HG02852 (cell line): ENCODE data around the gene WDR62.
A peak's percentile ranks its signal among the peaks of the same experiment; 100 is the strongest.

Source experiments
- ATAC-seq: cut with Tn5 transposase; IDR thresholded peaks from one replicate; pipeline ENCODE4 v1.9.1; 2021; ENCODE audit warnings: mild to moderate bottlenecking, moderate library complexity; ENCODE audit not compliant: unreplicated experiment

The WDR62 gene

DNA sequence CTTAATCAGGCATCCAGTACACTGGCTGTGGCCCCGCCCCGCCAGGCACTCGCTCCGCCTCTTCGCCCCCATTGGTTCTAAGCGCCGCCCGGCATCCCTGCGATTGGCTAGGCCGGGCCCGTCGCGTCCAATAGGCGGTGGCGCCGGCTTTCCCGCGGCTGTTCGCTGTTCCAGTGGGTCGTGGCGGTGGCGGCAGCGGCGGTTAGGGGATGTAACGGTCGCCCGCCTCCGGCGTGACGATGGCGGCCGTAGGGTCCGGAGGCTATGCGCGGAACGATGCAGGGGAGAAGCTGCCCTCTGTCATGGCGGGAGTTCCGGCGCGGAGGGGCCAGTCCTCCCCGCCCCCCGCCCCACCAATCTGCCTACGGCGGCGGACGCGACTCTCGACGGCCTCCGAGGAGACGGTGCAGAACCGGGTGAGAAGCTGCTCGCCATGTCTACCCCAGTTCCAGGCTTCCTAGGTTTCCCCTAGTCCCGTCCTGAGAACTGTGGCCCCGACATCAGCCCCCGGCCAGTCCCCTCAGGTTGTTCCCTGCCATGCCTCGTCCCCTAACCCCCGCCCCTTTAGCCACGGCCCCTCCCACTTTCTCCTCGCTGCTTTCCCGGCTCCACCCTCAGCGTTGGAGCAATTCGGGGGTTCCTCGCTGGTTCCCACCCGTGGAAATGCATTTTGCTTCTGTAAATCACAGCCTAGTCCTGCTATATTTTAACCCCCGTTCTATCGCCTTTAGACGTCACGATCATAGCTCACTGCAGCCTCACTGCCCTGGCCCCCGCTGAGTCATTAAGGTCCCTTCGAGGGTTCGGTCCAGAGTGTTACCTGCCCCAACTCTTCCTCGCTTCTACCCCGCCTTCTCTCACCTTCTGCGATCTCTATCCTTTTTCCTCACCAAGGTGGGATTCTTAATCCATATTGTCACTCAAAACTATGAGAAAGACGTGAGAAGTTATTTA is at the start of gene WDR62:
WDR62 (plus strand) TSS at position 165 of the 954 bp plus-strand sequence; CDS start at position 240, 75 bp downstream.
- ATAC-seq: peak; percentile 67

DNA sequence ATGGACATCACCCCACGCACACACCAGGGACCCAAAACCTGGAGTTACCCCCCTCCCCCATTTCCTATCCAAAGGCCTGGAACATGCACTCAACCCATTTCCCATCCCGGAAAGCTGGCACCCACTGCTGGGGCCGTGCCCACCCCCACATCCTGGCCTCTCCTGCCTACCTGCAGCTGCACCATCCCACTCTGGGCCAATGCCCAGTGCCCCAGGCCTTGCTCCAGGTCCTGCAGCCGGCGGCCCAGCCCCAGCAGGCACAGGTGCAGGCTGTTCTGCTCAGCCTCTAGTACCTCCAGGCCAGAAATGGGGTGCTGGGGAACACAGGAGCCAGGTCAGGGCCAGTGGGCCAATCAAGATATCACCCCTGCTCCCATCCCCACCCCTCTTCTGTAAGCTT is 47.7 kb upstream of the WDR62 start:
- no peak for ATAC-seq

DNA sequence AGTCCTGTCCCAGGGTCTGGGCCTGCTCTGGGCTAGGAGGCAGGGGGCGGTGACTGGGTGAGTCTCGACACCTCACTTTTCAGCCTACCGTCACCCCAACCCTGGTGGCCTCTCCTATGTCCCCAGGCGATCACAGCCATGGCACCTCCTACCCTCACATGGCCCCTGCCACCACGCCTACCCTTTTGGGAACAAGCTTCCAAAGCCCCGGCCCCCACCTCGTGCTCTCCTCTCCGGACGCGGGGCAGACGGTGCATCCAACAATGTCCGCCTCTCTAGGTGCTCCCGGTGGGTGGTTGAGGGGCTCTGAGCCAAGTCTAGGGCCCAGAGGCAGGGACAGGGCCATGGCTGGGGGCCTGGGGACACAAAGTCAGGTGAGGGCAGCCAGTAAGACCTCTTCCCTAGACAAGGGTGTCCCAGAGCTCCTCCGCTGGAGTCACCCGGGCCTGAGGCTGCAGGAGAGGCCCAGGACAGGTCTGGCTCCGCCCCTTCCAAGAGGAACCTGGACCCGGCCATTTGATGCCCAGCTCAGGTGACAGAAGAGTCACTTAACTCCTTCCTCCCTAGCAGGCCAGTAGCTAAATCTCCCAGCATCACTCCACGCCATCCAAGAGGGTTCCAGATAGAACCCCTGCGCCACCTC is 46.2 kb upstream of the WDR62 start, which contains the start of gene SYNE4:
SYNE4 (minus strand) TSS at position 478 of the 643 bp plus-strand sequence; CDS start at position 346, 132 bp downstream.
- ATAC-seq: no peak

DNA sequence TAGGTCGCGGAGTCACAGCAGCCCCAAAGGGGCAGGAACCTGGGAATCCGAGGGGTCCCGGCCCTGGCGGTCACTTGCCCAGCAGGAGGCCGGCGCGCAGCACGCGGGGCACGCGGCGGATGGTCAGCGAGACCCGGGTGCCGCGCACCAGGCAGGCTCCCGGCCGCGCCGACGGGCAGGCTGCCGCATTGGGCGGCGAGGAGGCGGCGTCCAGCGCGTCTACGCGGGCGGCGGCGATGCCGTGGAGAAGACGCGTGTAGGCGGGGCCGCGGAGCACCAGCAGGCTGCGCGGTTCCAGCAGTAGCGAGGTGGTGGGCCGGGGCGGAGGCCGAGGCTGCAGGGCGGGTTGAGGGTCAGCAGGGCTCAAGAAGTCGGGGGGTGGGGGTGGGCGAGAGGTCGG is 45.5 kb upstream of the WDR62 start:
- no peak for ATAC-seq

DNA sequence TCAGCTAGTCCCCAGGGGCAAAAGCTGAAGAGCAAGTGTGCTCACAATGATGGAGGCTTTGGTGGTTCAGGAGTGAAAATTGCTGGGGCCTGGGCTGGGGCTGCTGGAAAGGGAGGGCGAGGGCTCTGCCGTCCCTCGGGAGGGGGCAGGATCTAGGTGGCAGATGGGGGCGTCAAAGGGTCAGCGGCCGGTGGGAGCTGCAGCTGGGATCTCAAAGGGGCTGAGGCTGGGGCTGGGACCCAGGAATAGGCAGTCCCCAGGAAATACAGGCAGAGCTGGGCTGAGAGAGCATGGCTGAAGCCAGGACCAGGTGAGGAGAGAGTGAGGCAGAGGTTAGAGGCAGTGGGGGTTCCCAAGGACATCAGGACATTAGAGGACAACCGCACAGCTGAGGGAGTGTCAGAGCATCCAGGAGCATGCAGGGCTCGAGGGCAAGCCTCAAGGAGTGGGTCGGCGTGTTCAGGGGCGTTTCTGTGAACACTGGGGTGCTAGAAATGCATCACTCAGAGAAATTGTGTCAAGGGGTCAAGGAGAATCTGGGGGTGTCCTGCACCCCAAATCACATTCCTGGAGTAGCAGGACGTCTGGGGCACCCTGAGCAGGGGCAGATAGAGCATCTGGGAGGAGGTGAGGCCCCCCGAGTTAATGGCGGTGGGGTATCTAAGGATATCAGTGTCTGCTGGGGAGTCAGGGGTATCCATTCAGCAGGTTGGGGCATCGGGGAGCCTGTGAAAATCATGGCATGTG is 44.9 kb upstream of the WDR62 start:
- no peak for ATAC-seq

DNA sequence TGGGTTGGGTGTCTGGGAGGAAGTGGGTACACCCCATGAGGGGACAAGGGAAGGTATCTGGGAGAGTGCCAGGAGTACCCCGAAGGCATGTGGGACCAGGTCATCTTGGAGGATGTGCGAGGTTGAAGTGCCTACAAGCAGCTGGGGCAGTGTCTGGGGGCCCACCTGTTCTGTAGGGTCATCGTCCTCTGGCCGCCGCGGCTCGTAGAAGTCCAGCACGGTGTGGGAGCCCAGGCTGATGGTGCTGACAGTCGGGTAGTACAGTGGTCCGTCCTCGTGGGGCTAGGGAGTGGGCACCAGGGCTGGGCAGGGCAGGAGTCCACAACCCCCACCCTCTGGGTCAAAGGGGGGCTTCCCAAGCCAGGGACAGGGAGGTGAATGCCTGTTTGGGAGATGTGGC is 44.3 kb upstream of the WDR62 start:
- ATAC-seq: no peak

DNA sequence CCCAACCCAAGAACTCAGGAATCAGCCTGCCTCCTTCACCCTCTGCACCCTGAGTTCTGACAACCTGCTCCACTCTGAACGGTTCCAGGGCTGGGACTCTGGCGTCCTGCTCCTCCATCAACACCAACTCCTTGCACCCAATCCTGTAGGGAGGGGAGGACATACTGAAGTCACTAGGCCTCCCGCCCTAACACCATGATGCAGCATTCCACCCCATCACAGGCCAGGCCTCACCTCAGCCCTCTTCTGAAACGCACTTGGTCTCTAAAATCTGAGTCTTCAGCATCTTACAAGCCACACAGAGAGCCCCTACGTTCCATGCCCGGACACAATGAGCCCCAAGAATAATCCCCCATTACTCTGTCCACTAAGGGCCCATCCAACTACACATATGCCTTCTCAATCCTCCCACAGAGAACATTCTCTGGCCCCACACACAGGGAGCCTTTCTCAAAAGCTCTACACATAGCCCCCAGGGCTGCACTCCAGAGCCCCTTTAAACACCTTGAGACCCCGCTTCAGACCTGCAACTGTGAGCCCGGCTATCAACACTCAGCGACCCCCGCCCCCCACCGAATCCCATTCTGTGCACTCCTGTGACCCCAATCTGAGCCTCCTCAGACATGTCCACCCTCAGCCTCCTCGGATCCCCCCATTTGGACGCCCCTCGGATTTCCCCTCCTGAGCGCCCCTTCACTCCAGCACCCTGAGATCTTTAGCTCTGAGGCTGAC is 41.3 kb upstream of the WDR62 start:
- ATAC-seq: peak; percentile 3

DNA sequence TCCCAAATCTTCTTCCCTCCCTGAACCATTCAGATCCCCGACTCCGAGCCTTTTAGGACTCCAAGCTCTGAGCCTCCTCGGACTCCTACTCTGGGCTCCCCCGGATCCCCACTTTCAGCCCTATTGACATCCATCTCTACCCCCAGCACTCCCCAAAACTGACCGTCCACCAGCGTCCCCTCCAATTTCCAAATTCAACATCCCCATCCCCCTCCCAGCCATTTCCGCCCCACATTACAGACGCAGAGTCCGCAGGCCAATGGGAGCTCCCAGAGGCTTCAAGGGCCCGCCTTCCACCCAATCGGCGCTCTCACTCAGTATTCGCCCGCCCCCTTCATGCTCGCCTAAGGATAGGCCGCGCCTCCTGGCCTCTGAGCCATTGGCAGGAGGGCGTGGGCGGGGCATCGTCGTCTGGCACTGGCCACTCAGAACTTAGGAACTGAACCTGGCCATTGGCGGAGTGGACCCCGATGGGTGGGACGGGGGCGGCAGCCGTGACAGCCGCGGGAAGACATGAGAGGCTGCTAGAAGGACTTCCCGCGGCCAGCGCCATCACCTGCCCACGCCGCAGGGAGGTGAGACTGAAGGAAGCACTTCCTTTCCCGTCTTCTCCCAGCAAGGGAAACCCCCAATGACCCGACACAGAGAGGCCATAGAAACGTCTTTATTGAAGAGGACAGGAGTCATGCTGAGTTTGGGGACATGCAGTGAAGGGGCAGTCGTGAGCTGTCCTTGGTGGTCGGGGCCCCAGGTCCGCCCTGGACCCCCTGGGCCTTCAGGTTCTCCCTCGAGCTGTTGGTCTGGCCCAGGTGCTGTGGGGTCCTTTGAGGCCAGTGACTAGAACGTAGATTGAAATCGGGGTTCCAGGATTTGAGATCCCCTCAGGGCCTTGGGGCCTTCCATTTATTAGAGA is 40.4 kb upstream of the WDR62 start, which contains the start of gene ALKBH6:
ALKBH6 (minus strand) TSS at position 202 of the 913 bp plus-strand sequence. CDS start 816 bp downstream, outside the sequence.
- peak; percentile 96 for ATAC-seq

DNA sequence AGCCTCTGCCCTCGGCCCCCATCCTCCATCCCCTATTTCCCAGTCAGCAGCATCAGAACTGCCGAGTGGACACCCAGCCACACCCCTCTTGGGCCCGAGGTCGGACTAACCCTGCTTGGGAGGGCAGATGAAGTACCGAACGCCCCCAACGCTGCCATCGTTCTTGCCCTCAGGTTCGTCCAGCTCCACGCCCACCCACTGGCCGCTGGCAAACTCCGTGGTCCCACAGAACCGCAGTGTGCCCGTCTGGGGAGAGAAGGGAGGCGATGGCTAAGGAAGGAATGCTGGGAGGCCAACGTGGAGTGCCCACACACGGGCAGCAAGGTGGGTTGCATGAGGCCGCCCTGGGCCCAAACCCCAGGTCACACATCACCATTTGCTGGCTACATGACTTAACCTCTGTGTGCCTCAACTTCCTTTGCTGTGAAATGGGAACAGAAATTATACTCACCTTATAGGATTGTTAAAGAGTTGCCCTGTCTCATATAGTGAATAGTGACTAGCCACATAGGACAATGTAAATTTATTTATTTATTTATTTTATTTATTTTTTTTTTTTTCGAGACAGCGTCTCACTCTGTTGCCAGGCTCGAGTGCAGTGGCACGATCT is 35.5 kb upstream of the WDR62 start:
- ATAC-seq: no peak

DNA sequence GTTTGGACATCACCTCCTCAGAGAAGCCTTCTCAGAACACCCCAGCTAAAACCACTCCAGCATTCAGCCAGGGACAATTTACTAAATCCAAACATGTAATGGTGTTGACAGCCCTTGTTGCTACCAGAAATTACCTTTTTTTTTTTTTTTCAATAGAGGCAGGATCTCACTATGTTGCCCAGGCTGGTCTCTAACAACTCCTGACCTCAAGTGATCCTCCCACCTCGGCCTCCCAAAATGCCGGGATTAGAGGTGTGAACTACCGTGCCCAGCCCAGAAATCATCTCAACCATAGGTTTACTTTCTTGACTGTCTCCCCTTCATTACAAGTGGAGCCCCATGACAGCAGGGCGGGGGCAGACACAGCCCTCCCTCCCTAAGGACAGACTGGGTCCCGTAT is 31.3 kb upstream of the WDR62 start:
- ATAC-seq: no peak

DNA sequence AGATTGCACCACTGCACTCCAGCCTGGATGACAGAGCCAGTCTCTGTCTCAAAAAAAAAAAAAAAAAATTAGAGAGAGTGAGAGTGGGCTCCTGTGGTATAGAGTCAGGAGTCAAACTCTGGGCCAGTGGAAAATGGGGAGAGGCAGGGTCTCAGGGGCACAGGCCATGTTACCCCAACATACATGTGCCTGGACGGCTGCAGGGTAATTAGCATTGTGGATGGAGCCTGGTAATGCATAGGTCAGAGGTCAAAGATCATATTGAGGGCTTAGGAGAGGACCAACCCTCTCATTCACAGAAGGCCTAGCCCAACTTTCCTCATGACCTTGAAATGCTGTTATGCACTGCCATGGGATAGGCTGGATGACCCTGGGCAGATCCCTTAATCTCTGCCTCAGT is 29.2 kb upstream of the WDR62 start:
- ATAC-seq: no peak

DNA sequence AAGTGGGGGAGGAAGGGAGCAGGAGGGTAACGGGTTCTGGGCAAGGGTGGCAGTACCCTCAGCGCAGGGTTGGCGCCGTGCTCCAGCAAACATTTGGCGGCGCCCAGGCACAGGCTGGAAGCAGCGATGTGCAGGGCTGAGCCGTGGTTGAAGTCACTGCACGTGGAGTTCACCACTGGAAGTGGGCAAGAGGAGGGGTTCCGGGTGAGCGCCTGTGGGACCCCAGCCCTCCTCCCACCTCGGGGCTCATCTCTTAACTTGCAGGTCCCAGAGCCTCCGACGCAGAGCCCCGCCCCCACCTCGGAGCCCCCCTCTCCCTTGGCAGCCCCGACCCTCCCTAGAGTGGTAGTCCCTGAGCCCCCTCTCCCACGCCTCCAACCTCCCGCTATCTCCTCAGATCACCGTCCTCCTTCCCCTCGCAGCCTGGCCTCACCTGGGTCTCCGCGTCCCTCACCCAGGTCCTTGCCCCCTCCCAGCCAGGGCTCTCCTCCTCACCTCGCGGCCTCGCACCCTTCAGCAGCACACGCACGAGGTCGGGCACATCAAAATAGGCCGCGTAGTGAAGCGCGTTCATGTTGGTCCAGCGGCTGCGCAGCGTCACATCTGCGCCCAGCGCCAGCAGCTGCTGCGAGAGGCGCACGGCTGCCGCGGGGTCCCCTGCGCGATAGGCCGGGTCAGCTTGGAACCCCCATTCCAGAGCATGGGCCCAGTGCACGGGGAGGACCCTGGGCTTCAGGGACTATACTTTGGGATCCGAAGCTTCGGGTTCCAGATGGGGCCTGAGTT is 28.4 kb upstream of the WDR62 start:
- ATAC-seq: no peak

DNA sequence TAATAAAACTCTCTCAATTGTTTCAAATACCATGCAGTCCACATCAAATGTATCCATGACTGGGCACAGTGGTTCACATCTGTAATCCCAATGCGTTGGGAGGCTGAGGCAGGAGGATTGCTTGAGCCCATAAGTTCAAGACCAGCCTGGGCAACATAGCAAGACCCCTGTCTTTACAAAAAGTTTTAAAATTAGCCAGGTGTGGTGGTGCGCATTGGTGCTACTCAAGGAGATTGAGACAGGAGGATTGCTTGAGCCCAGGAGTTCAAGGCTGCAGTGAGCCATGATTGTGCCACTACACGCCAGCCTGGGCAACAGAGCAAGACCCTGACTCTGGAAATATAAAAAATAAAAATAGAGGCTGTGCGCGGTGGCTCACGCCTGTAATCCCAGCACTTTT is 27.0 kb upstream of the WDR62 start:
- ATAC-seq: no peak

DNA sequence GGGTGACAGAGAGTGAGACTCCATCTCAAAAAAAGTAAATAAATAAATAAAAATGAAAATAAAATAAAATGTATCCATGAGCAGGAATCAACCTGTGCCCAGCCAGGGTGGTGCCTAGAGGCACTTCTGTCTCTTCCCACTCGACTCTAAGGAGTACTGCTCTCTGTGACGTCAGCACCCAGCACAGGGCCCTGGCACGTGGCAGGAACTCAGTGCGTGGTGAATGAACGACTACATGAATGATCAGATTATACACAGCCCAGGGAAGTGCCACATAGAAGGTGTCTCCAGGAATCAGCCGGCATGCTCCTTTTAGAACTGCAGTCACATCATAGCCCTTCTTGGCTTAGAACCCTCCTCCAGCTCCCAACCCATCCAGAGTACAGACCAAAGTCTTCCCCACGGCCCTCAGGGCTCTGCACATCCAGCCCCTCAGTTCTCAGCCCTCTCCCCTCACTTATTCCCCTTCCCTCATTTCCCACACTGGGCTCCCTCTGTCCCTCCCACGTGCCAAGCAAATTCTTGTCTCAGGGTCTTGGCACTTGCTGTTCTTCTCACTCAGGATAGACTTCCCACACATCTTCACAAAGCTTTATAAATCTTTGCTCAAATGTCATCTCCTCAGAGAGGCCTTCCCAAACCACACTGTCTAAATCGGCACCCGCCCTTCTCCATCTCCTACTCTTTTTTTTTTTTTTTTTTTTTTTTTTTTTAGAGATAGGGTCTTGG is 26.2 kb upstream of the WDR62 start:
- no peak for ATAC-seq

DNA sequence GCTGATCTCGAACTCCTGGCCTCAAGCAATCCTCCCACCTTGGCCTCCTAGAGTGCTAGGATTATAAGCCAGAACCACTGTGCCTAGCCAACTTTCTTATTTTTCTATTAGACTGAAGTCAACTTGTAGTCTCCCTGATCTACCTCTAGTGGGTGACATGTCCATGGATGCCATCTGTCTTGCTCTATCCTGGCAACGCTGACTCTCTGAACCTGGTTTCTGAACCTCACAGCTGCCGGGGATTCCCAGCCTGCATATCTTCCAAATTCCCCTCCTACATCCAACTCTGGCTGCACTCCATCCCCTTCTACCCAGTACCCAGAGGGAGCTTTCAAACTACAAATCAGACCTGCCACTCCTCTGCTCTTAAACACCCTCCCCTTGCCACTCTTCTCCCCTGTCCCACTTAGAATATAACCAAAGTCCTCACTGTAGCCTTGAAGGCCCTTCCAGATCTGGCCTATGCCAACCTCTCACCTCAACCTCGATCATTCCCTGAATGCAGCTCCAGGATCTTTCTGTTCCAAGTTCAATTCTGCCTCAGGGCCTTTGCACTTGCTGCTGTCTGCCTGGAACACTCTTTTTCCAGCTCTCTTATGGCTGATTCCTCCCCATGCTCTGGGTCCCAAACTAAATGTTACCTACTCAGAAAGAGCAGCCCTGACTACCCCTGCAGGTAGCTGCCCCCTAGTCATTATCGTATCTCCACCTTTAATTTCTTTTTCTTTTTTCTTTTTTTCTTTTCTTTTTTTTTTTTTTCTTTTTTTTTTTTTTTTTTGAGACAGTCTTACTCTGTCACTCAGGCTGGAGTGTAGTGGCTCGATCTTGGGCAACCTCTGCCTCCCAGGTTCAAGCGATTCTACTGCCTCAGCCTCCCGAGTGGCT is 24.2 kb upstream of the WDR62 start:
- no peak for ATAC-seq

DNA sequence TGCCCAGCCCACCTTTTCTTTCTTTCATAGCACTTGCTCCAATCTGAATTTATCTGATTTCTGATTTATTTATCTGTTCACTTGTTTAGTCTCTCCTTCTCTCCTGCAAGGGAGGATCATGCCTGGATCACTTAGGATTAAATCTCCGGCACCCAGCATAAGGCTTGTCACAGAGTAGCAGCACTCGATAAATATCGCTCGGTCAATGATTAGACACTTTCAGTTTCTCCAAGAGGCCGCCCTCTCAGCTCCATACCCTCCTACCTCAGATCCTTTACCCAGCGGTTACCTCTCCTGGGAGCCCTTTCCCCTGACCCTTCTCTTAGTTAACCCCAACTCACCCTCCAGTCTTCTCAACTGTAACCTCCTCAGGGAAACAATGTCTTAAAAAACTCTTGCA is 23.4 kb upstream of the WDR62 start:
- ATAC-seq: no peak
